ENCODE results near the gene COQ9.
A peak's percentile ranks its signal among the peaks of the same experiment; 100 is the strongest.
"Not testable (repeated sequence)": the region's sequence is repeated elsewhere in the genome, so short reads cannot be mapped to it uniquely, and the experiment has no call there.

COQ9 gene

GRCh38 chr16:57485916-57486857 is 38.9 kb downstream of the COQ9 start, which contains the start of gene DOK4:
DOK4 (minus strand) TSS chr16:57486493; CDS start chr16:57479507, 6,986 bp downstream.
- peak; percentile 58 for DNase-seq (ENCODE audit: low read depth)

GRCh38 chr16:57486858-57487834 is 39.9 kb downstream of the COQ9 start:
- no peak for DNase-seq (ENCODE audit: low read depth)

- no peak for DNase-seq (ENCODE audit: low read depth)
These were observed 42.0 kb downstream of the COQ9 start for GRCh38 chr16:57489229-57489628.

- DNase-seq (ENCODE audit: low read depth) = no peak
These were observed 46.5 kb downstream of the COQ9 start for GRCh38 chr16:57493767-57494166.

- DNase-seq (ENCODE audit: low read depth) = no peak
These were observed 49.8 kb downstream of the COQ9 start for GRCh38 chr16:57497121-57497520.

- no peak for DNase-seq (ENCODE audit: low read depth)
These were observed 50.8 kb downstream of the COQ9 start for GRCh38 chr16:57498031-57498430.

- DNase-seq (ENCODE audit: low read depth) = not testable (repeated sequence)
These were observed 52.7 kb downstream of the COQ9 start for GRCh38 chr16:57499941-57500340.

GRCh38 chr16:57500578-57501111 is 53.4 kb downstream of the COQ9 start:
- DNase-seq (ENCODE audit: low read depth) = no peak

- no peak for DNase-seq (ENCODE audit: low read depth)
These were observed 54.2 kb downstream of the COQ9 start for GRCh38 chr16:57501492-57501891.

GRCh38 chr16:57502048-57502775 is 54.9 kb downstream of the COQ9 start:
- DNase-seq (ENCODE audit: low read depth) = no peak

GRCh38 chr16:57503366-57503765 is 56.1 kb downstream of the COQ9 start:
- no peak for DNase-seq (ENCODE audit: low read depth)

GRCh38 chr16:57504001-57504400 is 56.7 kb downstream of the COQ9 start:
- DNase-seq (ENCODE audit: low read depth) = no peak

- DNase-seq (ENCODE audit: low read depth) = no peak
These were observed 57.2 kb downstream of the COQ9 start for GRCh38 chr16:57504491-57504890.

- DNase-seq (ENCODE audit: low read depth) = no peak
These were observed 57.9 kb downstream of the COQ9 start for GRCh38 chr16:57505169-57505568.

- no peak for DNase-seq (ENCODE audit: low read depth)
These were observed 60.1 kb downstream of the COQ9 start for GRCh38 chr16:57507136-57508034.

- DNase-seq (ENCODE audit: low read depth) = no peak
These were observed 60.8 kb downstream of the COQ9 start for GRCh38 chr16:57508035-57508425.

GRCh38 chr16:57509231-57509923 is 62.1 kb downstream of the COQ9 start:
- DNase-seq (ENCODE audit: low read depth) = no peak

- DNase-seq (ENCODE audit: low read depth) = no peak
These were observed 63.0 kb downstream of the COQ9 start for GRCh38 chr16:57510016-57510871.

All from stimulated activated CD8-positive, alpha-beta memory T cell treated with anti-CD3 and anti-CD28 coated beads, Interleukin-15, amount 100 ng/mL, for 1 hour (primary cell).